HepG2 (cell line): Measurements from ENCODE around the gene ATAD3C. TPM values are rescaled to one million over a fixed set of nuclear protein-coding genes. Genes with fewer than 3 reads are reported as not detected.

Experiments
- IRX3 ChIP-seq: sonication (generic); formaldehyde crosslinking; IDR thresholded peaks from 2 replicates; pipeline ENCODE4 v1.8.1; 2023; ENCODE audit warnings: mild to moderate bottlenecking, low read depth, missing genetic modification reagents, borderline replicate concordance
- KDM5B ChIP-seq: sonication (generic); formaldehyde crosslinking; IDR thresholded peaks from 2 replicates; pipeline ENCODE4 v1.4.0; 2020; ENCODE audit warnings: missing genetic modification reagents, mild to moderate bottlenecking, borderline replicate concordance
- PCBP1 ChIP-seq: fragments of 200-400 bp; formaldehyde crosslinking; IDR thresholded peaks from 2 replicates; pipeline ENCODE4 v1.6.1; 2017; ENCODE audit warnings: mild to moderate bottlenecking, low read depth, low read length, borderline replicate concordance
- PLRG1 ChIP-seq: fragments of 450-650 bp; conservative IDR thresholded peaks from 2 replicates; pipeline ENCODE4 v1.6.1; 2016
- RFX5 ChIP-seq: IDR thresholded peaks from 2 replicates; pipeline ENCODE4 v1.6.1; 2011; ENCODE audit warnings: low read depth, low read length, improper control_type of control experiment
- TGIF2 ChIP-seq: IDR thresholded peaks from 2 replicates; pipeline ENCODE4 v1.6.1; 2016; ENCODE audit warnings: control low read depth, missing compliant biosample characterization
- YY1 ChIP-seq: IDR thresholded peaks from 2 replicates; pipeline ENCODE4 v1.6.1; 2011; ENCODE audit warnings: low read length, low read depth, moderate library complexity, mild to moderate bottlenecking; ENCODE audit not compliant: insufficient read depth, insufficient replicate concordance
- ZFP1 ChIP-seq: IDR thresholded peaks from 2 replicates; pipeline ENCODE4 v1.6.1; 2016
- ZFP37 ChIP-seq: sonication (generic); formaldehyde crosslinking; IDR thresholded peaks from 2 replicates; pipeline ENCODE4 v1.4.0; 2020; ENCODE audit warnings: missing genetic modification reagents, borderline replicate concordance
- ZNF503 ChIP-seq: sonication (generic); formaldehyde crosslinking; IDR thresholded peaks from 2 replicates; pipeline ENCODE4 v1.4.0; 2020; ENCODE audit warnings: missing genetic modification reagents
- ZNF800 ChIP-seq: sonication (generic); formaldehyde crosslinking; IDR thresholded peaks from 2 replicates; pipeline ENCODE4 v1.4.0; 2020; ENCODE audit warnings: missing genetic modification reagents
- polyA plus RNA-seq, 8 experiments: library from polyadenylated mRNA; depleted of rRNA in 3 of 8; stranded (reverse) in 7 of 8; unstranded in 1 of 8; fragments of >200 nt; fragmentation: Illumina TruSeq in 4 of 8; extraction: Trizol in 4 of 8; gene quantifications; 2 replicates each; pipeline versions ENCODE4 v1.2.1 to v1.2.3, GENCODE V29; 2011 to 2016; ENCODE audit warnings: low read depth in 4 of 8, missing spikeins in 1 of 8, mixed read lengths in 1 of 8; ENCODE audit not compliant: insufficient read depth in 1 of 8
- total RNA-seq, 5 experiments: library from RNA; depleted of rRNA; stranded (reverse); fragments of >200 nt; fragmentation: Illumina TruSeq; extraction: Trizol; gene quantifications; 2 replicates each; pipeline ENCODE4 v1.2.3, GENCODE V29; 2016; ENCODE audit warnings: low read depth in 1 of 5
- TF ChIP-seq, protein P1 (sequence below): sonication (generic); formaldehyde crosslinking; IDR thresholded peaks from 2 replicates; pipeline ENCODE4 v1.9.0; 2021; ENCODE audit warnings: missing genetic modification reagents, borderline replicate concordance
- TF ChIP-seq, protein P2 (sequence below): sonication (generic); formaldehyde crosslinking; conservative IDR thresholded peaks from 2 replicates; pipeline ENCODE4 v1.8.0; 2022; ENCODE audit warnings: missing genetic modification reagents
- TF ChIP-seq, protein P3 (sequence below): IDR thresholded peaks from 2 replicates; pipeline ENCODE4 v1.6.1; 2018; ENCODE audit warnings: missing genetic modification reagents
- TF ChIP-seq, protein P4 (sequence below): sonication (generic); formaldehyde crosslinking; IDR thresholded peaks from 2 replicates; pipeline ENCODE4 v1.5.0; 2020; ENCODE audit warnings: mild to moderate bottlenecking, missing genetic modification reagents

Gene ATAD3C
- total and polyA plus RNA-seq, 2 of the 13 experiments (the other 11 are each of a cell fraction or from before 2014, with no cell fraction given), result 2.4 to 3.2 TPM

GRCh38 chr1:1432951-1433803 is 16.3 kb upstream of the ATAD3C start (continued):
- TF ChIP-seq KDM5B (peak; percentile 72; the same call in 1 of the 2 replicates), PCBP1 (peak; percentile 86; the same call in 1 of the 2 replicates), PLRG1 (no peak), RFX5 (no peak), ZNF503 (peak; percentile 84), ZFP37 (CRISPR knock-in tag) (no peak), YY1 (peak; percentile 38), ZNF800 (no peak), TGIF2 (CRISPR knock-in tag) (peak; percentile 96), ZFP1 (CRISPR knock-in tag) (no peak), IRX3 (no peak)
- TF ChIP-seq, protein P1, sequence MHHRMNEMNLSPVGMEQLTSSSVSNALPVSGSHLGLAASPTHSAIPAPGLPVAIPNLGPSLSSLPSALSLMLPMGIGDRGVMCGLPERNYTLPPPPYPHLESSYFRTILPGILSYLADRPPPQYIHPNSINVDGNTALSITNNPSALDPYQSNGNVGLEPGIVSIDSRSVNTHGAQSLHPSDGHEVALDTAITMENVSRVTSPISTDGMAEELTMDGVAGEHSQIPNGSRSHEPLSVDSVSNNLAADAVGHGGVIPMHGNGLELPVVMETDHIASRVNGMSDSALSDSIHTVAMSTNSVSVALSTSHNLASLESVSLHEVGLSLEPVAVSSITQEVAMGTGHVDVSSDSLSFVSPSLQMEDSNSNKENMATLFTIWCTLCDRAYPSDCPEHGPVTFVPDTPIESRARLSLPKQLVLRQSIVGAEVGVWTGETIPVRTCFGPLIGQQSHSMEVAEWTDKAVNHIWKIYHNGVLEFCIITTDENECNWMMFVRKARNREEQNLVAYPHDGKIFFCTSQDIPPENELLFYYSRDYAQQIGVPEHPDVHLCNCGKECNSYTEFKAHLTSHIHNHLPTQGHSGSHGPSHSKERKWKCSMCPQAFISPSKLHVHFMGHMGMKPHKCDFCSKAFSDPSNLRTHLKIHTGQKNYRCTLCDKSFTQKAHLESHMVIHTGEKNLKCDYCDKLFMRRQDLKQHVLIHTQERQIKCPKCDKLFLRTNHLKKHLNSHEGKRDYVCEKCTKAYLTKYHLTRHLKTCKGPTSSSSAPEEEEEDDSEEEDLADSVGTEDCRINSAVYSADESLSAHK (CRISPR knock-in tag), result no peak
- TF ChIP-seq, protein P2, sequence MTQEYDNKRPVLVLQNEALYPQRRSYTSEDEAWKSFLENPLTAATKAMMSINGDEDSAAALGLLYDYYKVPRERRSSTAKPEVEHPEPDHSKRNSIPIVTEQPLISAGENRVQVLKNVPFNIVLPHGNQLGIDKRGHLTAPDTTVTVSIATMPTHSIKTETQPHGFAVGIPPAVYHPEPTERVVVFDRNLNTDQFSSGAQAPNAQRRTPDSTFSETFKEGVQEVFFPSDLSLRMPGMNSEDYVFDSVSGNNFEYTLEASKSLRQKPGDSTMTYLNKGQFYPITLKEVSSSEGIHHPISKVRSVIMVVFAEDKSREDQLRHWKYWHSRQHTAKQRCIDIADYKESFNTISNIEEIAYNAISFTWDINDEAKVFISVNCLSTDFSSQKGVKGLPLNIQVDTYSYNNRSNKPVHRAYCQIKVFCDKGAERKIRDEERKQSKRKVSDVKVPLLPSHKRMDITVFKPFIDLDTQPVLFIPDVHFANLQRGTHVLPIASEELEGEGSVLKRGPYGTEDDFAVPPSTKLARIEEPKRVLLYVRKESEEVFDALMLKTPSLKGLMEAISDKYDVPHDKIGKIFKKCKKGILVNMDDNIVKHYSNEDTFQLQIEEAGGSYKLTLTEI, result no peak
- TF ChIP-seq, protein P3, sequence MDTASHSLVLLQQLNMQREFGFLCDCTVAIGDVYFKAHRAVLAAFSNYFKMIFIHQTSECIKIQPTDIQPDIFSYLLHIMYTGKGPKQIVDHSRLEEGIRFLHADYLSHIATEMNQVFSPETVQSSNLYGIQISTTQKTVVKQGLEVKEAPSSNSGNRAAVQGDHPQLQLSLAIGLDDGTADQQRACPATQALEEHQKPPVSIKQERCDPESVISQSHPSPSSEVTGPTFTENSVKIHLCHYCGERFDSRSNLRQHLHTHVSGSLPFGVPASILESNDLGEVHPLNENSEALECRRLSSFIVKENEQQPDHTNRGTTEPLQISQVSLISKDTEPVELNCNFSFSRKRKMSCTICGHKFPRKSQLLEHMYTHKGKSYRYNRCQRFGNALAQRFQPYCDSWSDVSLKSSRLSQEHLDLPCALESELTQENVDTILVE (CRISPR knock-in tag), result peak; percentile 78; the same call in 1 of the 2 replicates
- TF ChIP-seq, protein P4, sequence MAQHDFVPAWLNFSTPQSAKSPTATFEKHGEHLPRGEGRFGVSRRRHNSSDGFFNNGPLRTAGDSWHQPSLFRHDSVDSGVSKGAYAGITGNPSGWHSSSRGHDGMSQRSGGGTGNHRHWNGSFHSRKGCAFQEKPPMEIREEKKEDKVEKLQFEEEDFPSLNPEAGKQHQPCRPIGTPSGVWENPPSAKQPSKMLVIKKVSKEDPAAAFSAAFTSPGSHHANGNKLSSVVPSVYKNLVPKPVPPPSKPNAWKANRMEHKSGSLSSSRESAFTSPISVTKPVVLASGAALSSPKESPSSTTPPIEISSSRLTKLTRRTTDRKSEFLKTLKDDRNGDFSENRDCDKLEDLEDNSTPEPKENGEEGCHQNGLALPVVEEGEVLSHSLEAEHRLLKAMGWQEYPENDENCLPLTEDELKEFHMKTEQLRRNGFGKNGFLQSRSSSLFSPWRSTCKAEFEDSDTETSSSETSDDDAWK (CRISPR knock-in tag), result no peak
